Hepatocyte (in vitro differentiated cells): ENCODE measurements around the gene XYLB. TPM values are rescaled to one million over a fixed set of nuclear protein-coding genes. Genes with fewer than 3 reads are reported as not detected.

ENCODE experiments used
- DNase-seq: peaks from one replicate; pipeline ENCODE4 v3.0.0-alpha.2; 2016; ENCODE audit warnings: low spot score
- H2AFZ ChIP-seq: fragments of 200-600 bp; sonication (generic); 2 replicates; pipeline ENCODE4 v1.6.0; 2016; ENCODE audit warnings: antibody characterized with exemption, mild to moderate bottlenecking
- H3K27ac ChIP-seq: fragments of 200-600 bp; sonication (generic); 2 replicates; pipeline ENCODE4 v1.5.1; 2016; ENCODE audit warnings: mild to moderate bottlenecking
- H3K27me3 ChIP-seq: fragments of 200-600 bp; sonication (generic); 2 replicates; pipeline ENCODE4 v1.6.1; 2016
- H3K36me3 ChIP-seq: fragments of 200-600 bp; sonication (generic); replicated peaks from 2 replicates; pipeline ENCODE4 v1.5.1; 2016; ENCODE audit warnings: low read depth; ENCODE audit not compliant: insufficient read depth
- H3K4me1 ChIP-seq: fragments of 200-600 bp; sonication (generic); 2 replicates; pipeline ENCODE4 v1.5.1; 2016; ENCODE audit warnings: mild to moderate bottlenecking, moderate library complexity; ENCODE audit not compliant: insufficient read depth
- H3K4me2 ChIP-seq: fragments of 200-600 bp; sonication (generic); 2 replicates; pipeline ENCODE4 v1.6.0; 2016
- H3K4me3 ChIP-seq: fragments of 200-600 bp; sonication (generic); 2 replicates; pipeline ENCODE4 v1.5.1; 2016; ENCODE audit warnings: mild to moderate bottlenecking
- H3K79me2 ChIP-seq: fragments of 200-600 bp; sonication (generic); 2 replicates; pipeline ENCODE4 v1.6.0; 2017; ENCODE audit warnings: mild to moderate bottlenecking
- H3K9me2 ChIP-seq: fragments of 200-600 bp; sonication (generic); replicated peaks from 2 replicates; pipeline ENCODE4 v1.6.0; 2017; ENCODE audit warnings: mild to moderate bottlenecking; ENCODE audit not compliant: insufficient read depth
- H3K9me3 ChIP-seq: fragments of 200-600 bp; sonication (generic); 2 replicates; pipeline ENCODE4 v1.5.1; 2016; ENCODE audit warnings: low read depth, mild to moderate bottlenecking
- H4K20me1 ChIP-seq: fragments of 200-600 bp; sonication (generic); 2 replicates; pipeline ENCODE4 v1.6.0; 2016; ENCODE audit warnings: mild to moderate bottlenecking; ENCODE audit not compliant: insufficient read depth, poor library complexity, severe bottlenecking
- CTCF ChIP-seq: fragments of 200-600 bp; sonication (generic); IDR thresholded peaks from 2 replicates; pipeline ENCODE4 v1.5.1; 2016; ENCODE audit warnings: antibody characterized with exemption, mild to moderate bottlenecking; ENCODE audit not compliant: poor library complexity
- EZH2 ChIP-seq: fragments of 200-600 bp; sonication (generic); IDR thresholded peaks from 2 replicates; pipeline ENCODE4 v1.6.1; 2016; ENCODE audit warnings: antibody characterized with exemption, mild to moderate bottlenecking, borderline replicate concordance
- EZH2phosphoT487 ChIP-seq: fragments of 200-600 bp; sonication (generic); IDR thresholded peaks from one replicate; pipeline ENCODE4 v1.6.1; 2018; ENCODE audit warnings: antibody characterized with exemption, mild to moderate bottlenecking, low read depth, moderate library complexity; ENCODE audit not compliant: unreplicated experiment, severe bottlenecking
- WGBS: methylation state at CpG from one replicate; pipeline ENCODE4 v1.1.6; 2016; ENCODE audit warnings: low lambda C conversion rate; ENCODE audit errors: missing lambda C conversion rate; 5-methylcytosine and 5-hydroxymethylcytosine counted together
- polyA plus RNA-seq: library from polyadenylated mRNA; unstranded; fragments of >200 nt; fragmentation: Nextera tagmentation; extraction: Ambion mirVana; gene quantifications from 2 replicates; pipeline ENCODE4 v1.2.1, GENCODE V29; 2016
- total RNA-seq: library from RNA; depleted of rRNA; stranded (reverse); fragments of >200 nt; gene quantifications from 2 replicates; pipeline ENCODE4 v1.2.3, GENCODE V29; 2014

The XYLB gene
- total and polyA plus RNA-seq, 2 experiments from 2014 or later, result 8.2 to 12.5 TPM

DNA sequence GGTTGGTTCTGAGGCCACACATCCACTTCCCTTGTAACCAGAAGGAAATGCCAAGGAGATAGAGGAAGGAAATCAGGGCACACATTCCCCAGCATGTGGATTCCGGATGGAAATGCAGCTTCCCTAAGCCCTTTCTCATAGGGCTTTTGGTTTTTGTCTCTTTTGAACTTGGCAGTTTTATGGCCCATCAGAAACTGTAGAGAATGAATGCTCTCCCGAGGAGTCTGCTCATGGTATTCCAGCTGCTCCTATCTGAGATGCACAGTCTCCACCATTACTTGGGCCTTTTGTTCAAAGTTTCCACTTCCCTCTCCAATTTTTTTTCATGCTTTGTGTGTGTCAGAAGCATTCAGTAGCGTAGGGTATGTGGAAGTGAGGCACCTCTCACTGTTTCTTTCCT, 21.2 kb downstream of the XYLB start:
- TF ChIP-seq EZH2phosphoT487 (no peak), CTCF (no peak), EZH2 (no peak)
- no peaks in the 10 kb centered on the region for H3K9me3 ChIP-seq
- no peaks in the 10 kb centered on the region for H3K36me3 ChIP-seq
- H2AFZ ChIP-seq, result no peak overlapping the region
- 42% methylated on average over 3 of the region's 3 CpGs for WGBS
- H3K4me1 ChIP-seq, result no peaks in the 10 kb centered on the region
- H3K27ac ChIP-seq, result no peak overlapping the region
- DNase-seq, result no peak
- no peak overlapping the region for H3K4me3 ChIP-seq
- H3K79me2 ChIP-seq, result no peaks in the 10 kb centered on the region
- H3K9me2 ChIP-seq, result no peaks in the 10 kb centered on the region
- H4K20me1 ChIP-seq, result no peaks in the 10 kb centered on the region
- H3K27me3 ChIP-seq, result no peaks in the 10 kb centered on the region
- no peak overlapping the region for H3K4me2 ChIP-seq

DNA sequence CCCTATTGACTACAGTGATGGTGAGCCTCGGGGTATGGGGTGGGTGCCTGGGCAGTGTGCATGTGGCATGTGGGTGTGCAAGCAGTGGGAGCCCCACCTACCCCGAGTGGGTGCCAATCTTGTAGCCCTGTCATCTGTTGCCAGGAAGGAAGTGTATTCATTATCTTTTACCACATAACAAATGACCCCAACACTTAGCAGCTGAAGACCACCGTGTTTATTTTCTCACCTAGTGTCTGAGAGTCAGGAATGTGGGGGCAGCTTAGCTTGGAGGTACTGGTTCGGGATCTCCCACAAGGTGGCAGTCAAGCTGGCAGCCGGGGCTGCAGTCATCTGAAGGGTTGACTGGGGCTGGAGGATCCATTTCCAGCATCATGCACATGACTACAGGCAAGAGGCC, 21.7 kb downstream of the XYLB start:
- no peak overlapping the region for H3K4me2 ChIP-seq
- H4K20me1 ChIP-seq, result no peaks in the 10 kb centered on the region
- no peak overlapping the region for H2AFZ ChIP-seq
- no peaks in the 10 kb centered on the region for H3K4me1 ChIP-seq
- 87% methylated on average over 5 of the region's 5 CpGs for WGBS
- H3K79me2 ChIP-seq, result no peaks in the 10 kb centered on the region
- no peak overlapping the region for H3K27ac ChIP-seq
- TF ChIP-seq EZH2phosphoT487 (no peak), CTCF (no peak), EZH2 (no peak)
- H3K9me2 ChIP-seq, result no peaks in the 10 kb centered on the region
- no peaks in the 10 kb centered on the region for H3K27me3 ChIP-seq
- DNase-seq, result no peak
- H3K36me3 ChIP-seq, result no peaks in the 10 kb centered on the region
- H3K9me3 ChIP-seq, result no peaks in the 10 kb centered on the region
- no peak overlapping the region for H3K4me3 ChIP-seq

DNA sequence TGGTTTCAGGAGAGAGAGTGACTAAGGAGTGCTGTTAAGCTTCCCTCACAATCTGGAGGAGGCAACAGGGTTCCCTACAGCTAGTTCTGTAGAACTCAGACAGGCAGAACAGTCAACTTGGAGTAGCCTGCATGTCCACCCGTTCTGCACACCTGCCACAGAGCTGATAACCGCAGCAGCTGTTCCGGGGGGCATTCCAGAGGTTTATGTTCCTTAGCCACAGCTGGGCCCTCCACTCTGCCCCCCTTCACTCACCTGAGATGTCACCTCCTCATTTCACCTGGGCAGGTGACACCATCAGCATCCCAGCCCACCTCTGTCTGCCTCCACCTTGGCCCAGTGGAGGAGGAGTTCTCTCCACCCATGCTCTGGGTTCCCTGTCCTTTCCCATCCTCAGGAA, 22.6 kb downstream of the XYLB start:
- H3K36me3 ChIP-seq, result no peaks in the 10 kb centered on the region
- no peak overlapping the region for H3K27ac ChIP-seq
- H4K20me1 ChIP-seq, result no peaks in the 10 kb centered on the region
- H3K4me1 ChIP-seq, result no peaks in the 10 kb centered on the region
- DNase-seq, result no peak
- H3K9me3 ChIP-seq, result no peaks in the 10 kb centered on the region
- WGBS, result 89% methylated on average over 3 of the region's 3 CpGs
- no peak overlapping the region for H3K4me3 ChIP-seq
- no peaks in the 10 kb centered on the region for H3K27me3 ChIP-seq
- H2AFZ ChIP-seq, result no peak overlapping the region
- H3K4me2 ChIP-seq, result no peak overlapping the region
- H3K79me2 ChIP-seq, result no peaks in the 10 kb centered on the region
- H3K9me2 ChIP-seq, result no peaks in the 10 kb centered on the region
- TF ChIP-seq CTCF (no peak), EZH2 (no peak)

DNA sequence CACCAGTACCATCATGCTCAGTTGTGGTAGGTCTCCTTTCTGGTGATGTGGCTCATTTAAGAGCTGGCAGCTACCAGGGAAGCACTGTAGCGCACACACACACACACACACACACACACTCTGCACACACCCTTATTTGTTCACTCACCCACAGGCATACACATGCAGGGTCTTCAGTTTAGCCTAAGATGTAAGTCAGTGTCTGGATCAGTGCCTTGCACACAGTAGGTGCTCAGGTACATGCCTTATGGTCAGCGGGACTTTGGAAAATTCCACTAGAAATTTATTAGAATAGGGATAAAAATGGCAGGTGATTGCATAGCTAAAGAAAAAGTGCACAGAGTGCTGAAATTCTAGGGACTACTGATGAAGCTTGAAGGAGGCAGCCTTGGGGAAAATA, 23.6 kb downstream of the XYLB start:
- DNase-seq, result no peak
- H3K27ac ChIP-seq, result no peak overlapping the region
- WGBS, result 82% methylated on average over 2 of the region's 2 CpGs
- H3K79me2 ChIP-seq, result no peaks in the 10 kb centered on the region
- TF ChIP-seq EZH2phosphoT487 (no peak), EZH2 (no peak), CTCF (no peak)
- H3K4me3 ChIP-seq, result no peak overlapping the region
- no peaks in the 10 kb centered on the region for H3K9me2 ChIP-seq
- H3K36me3 ChIP-seq, result no peaks in the 10 kb centered on the region
- H2AFZ ChIP-seq, result no peak overlapping the region
- no peak overlapping the region for H3K4me2 ChIP-seq
- no peaks in the 10 kb centered on the region for H3K27me3 ChIP-seq
- H3K4me1 ChIP-seq, result no peaks in the 10 kb centered on the region
- H3K9me3 ChIP-seq, result no peaks in the 10 kb centered on the region
- H4K20me1 ChIP-seq, result no peaks in the 10 kb centered on the region
